Ascending aorta (tissue), 2 donors: ENCODE results near the gene COL17A1. TPM values are rescaled to one million over a fixed set of nuclear protein-coding genes. Genes with fewer than 3 reads are reported as not detected.
A peak's percentile ranks its signal among the peaks of the same experiment; 100 is the strongest.

ENCODE experiments used
- DNase-seq, 2 donors: peaks; one replicate each; pipeline ENCODE4 v3.0.0-alpha.2; 2019; ENCODE audit warnings: low spot score in 2 of 2
- H3K27ac ChIP-seq, 2 donors: fragments of 200-600 bp; sonication (generic); one replicate each; pipeline ENCODE4 v1.5.1; 2016 to 2017; ENCODE audit warnings: mild to moderate bottlenecking in 1 of 2
- H3K27me3 ChIP-seq: fragments of 200-600 bp; sonication (generic); one replicate; pipeline ENCODE4 v1.5.1; 2017
- H3K36me3 ChIP-seq, 2 donors: fragments of 200-600 bp; sonication (generic); one replicate each; pipeline ENCODE4 v1.5.1; 2016
- H3K4me1 ChIP-seq, 2 donors: fragments of 200-600 bp; sonication (generic); one replicate each; pipeline ENCODE4 v1.5.1; 2016 to 2017; ENCODE audit warnings: mild to moderate bottlenecking in 1 of 2
- H3K4me3 ChIP-seq, 2 donors: fragments of 200-600 bp; sonication (generic); one replicate each; pipeline ENCODE4 v1.5.1; 2016 to 2017; ENCODE audit warnings: mild to moderate bottlenecking in 1 of 2
- H3K9me3 ChIP-seq, 2 donors: fragments of 200-600 bp; sonication (generic); one replicate each; pipeline ENCODE4 v1.5.1; 2016
- CTCF ChIP-seq, 3 experiments: fragments of 200-600 bp in 2 of 3; fragments of 450-650 bp in 1 of 3; sonication (generic) in 2 of 3; IDR thresholded peaks; one replicate each; pipeline ENCODE4 v1.5.1; 2016 to 2019; ENCODE audit warnings: antibody characterized with exemption in 3 of 3, mild to moderate bottlenecking in 1 of 3, moderate library complexity in 1 of 3
- intact Hi-C: fragments of 100-400 bp; cut with DNase I; formaldehyde crosslinking; loops from one replicate; pipeline ENCODE4 v1.15.1; 2023
- total RNA-seq: library from RNA; depleted of rRNA; stranded (reverse); fragments of >200 nt; gene quantifications from one replicate; pipeline ENCODE4 v1.1.0, GENCODE V29; 2016

Gene COL17A1
- total RNA-seq, 1 donor from 2014 or later: 0.64 TPM

- intact Hi-C loops: no loop called here
- Histone ChIP-seq H3K36me3 (peaks cover 19 to 48% of the 10 kb centered on the region in 2 donors), H3K27me3 (no peaks in the 10 kb centered on the region), H3K4me1 (no peaks in the 10 kb centered on the region), H3K9me3 (no peaks in the 10 kb centered on the region), H3K4me3 (no peak overlapping the region), H3K27ac (no peak overlapping the region)
- TF ChIP-seq CTCF (IDR thresholded peaks at IDR 0.05): no peak
- no peak for DNase-seq
Measured at GRCh38 chr10:104028823-104029520, 56.7 kb downstream of the COL17A1 start.

- peak in 2 of 3 experiments; percentile 16 to 40 for TF ChIP-seq CTCF (IDR thresholded peaks at IDR 0.05)
- intact Hi-C loops: no loop called here
- no peak for DNase-seq
- Histone ChIP-seq H3K9me3 (no peaks in the 10 kb centered on the region), H3K27me3 (no peaks in the 10 kb centered on the region), H3K4me3 (no peak overlapping the region), H3K36me3 (peaks cover 27 to 56% of the 10 kb centered on the region in 2 donors), H3K27ac (no peak overlapping the region), H3K4me1 (no peaks in the 10 kb centered on the region)
Measured at GRCh38 chr10:104028146-104028545, 57.5 kb downstream of the COL17A1 start.

- Histone ChIP-seq H3K27ac (no peak overlapping the region), H3K9me3 (no peaks in the 10 kb centered on the region), H3K27me3 (no peaks in the 10 kb centered on the region), H3K4me3 (no peak overlapping the region), H3K4me1 (no peaks in the 10 kb centered on the region), H3K36me3 (peaks cover 36 to 70% of the 10 kb centered on the region in 2 donors)
- no peak for DNase-seq
- intact Hi-C loops: no loop called here
- no peak for TF ChIP-seq CTCF (IDR thresholded peaks at IDR 0.05)
Measured at GRCh38 chr10:104026762-104027161, 58.9 kb downstream of the COL17A1 start.

- Histone ChIP-seq H3K4me1 (no peaks in the 10 kb centered on the region), H3K9me3 (no peaks in the 10 kb centered on the region), H3K4me3 (no peak overlapping the region), H3K27ac (no peak overlapping the region), H3K27me3 (no peaks in the 10 kb centered on the region), H3K36me3 (peaks cover 42 to 80% of the 10 kb centered on the region in 2 donors)
- intact Hi-C loops: no loop called here
- no peak for TF ChIP-seq CTCF (IDR thresholded peaks at IDR 0.05)
- no peak for DNase-seq
Measured at GRCh38 chr10:104025524-104025923, 60.2 kb downstream of the COL17A1 start.

- intact Hi-C loops: no loop called here
- no peak for TF ChIP-seq CTCF (IDR thresholded peaks at IDR 0.05)
- Histone ChIP-seq H3K27me3 (no peaks in the 10 kb centered on the region), H3K36me3 (peaks cover 68 to 92% of the 10 kb centered on the region in 2 donors), H3K4me1 (no peaks in the 10 kb centered on the region), H3K27ac (no peak overlapping the region), H3K9me3 (no peaks in the 10 kb centered on the region), H3K4me3 (no peak overlapping the region)
- no peak for DNase-seq
Measured at GRCh38 chr10:104022026-104022425, 63.7 kb downstream of the COL17A1 start.
